GM23338 (cell line): Measurements from ENCODE around the gene INO80B. TPM values are rescaled to one million over a fixed set of nuclear protein-coding genes. Genes with fewer than 3 reads are reported as not detected.

ENCODE experiments used
- ATAC-seq: fragments of 200-7000 bp; cut with Tn5 transposase; 3 replicates; pipeline ENCODE4 v1.9.1; 2020
- DNase-seq: peaks from one replicate; pipeline ENCODE4 v3.0.0-alpha.2; 2015; ENCODE audit warnings: low spot score
- H2AFZ ChIP-seq: fragments of 200-600 bp; sonication (generic); 2 replicates; pipeline ENCODE4 v1.8.0; 2016; ENCODE audit warnings: antibody characterized with exemption, mild to moderate bottlenecking, moderate library complexity
- H3F3A ChIP-seq: fragments of 200-600 bp; sonication (generic); replicated peaks from 2 replicates; pipeline ENCODE4 v1.8.0; 2017; ENCODE audit warnings: antibody characterized with exemption, mixed run types, low read depth
- H3K27ac ChIP-seq: fragments of 200-600 bp; sonication (generic); 2 replicates; pipeline ENCODE4 v1.6.1; 2016; ENCODE audit warnings: low read depth
- H3K27me3 ChIP-seq: fragments of 200-600 bp; sonication (generic); 2 replicates; pipeline ENCODE4 v1.8.0; 2016; ENCODE audit warnings: mild to moderate bottlenecking, mixed run types, moderate library complexity; ENCODE audit not compliant: insufficient read depth
- H3K36me3 ChIP-seq: fragments of 200-600 bp; sonication (generic); 2 replicates; pipeline ENCODE4 v1.8.0; 2016; ENCODE audit warnings: mild to moderate bottlenecking; ENCODE audit not compliant: insufficient read depth
- H3K4me1 ChIP-seq: fragments of 200-600 bp; sonication (generic); 2 replicates; pipeline ENCODE4 v1.8.0; 2016; ENCODE audit warnings: mild to moderate bottlenecking, moderate library complexity; ENCODE audit not compliant: insufficient read depth
- H3K4me2 ChIP-seq: fragments of 200-600 bp; sonication (generic); 2 replicates; pipeline ENCODE4 v1.7.1; 2017; ENCODE audit warnings: mixed run types
- H3K4me3 ChIP-seq: fragments of 200-600 bp; sonication (generic); 2 replicates; pipeline ENCODE4 v1.6.1; 2016; ENCODE audit warnings: mixed run types
- H3K79me2 ChIP-seq: fragments of 200-600 bp; sonication (generic); replicated peaks from 2 replicates; pipeline ENCODE4 v1.8.0; 2017; ENCODE audit warnings: mild to moderate bottlenecking; ENCODE audit not compliant: insufficient read depth
- H3K9me2 ChIP-seq: fragments of 200-600 bp; sonication (generic); 2 replicates; pipeline ENCODE4 v1.8.0; 2017; ENCODE audit not compliant: insufficient read depth
- H4K20me1 ChIP-seq: fragments of 200-600 bp; sonication (generic); replicated peaks from 2 replicates; pipeline ENCODE4 v1.8.0; 2017; ENCODE audit warnings: mild to moderate bottlenecking; ENCODE audit not compliant: insufficient read depth
- H3K27ac Mint-ChIP-seq: 2 replicates; pipeline ENCODE4 v1.8.0; 2020; ENCODE audit warnings: inconsistent platforms, mild to moderate bottlenecking, moderate library complexity, mixed read lengths
- H3K27me3 Mint-ChIP-seq: 3 replicates; pipeline ENCODE4 v1.8.0; 2022; ENCODE audit warnings: low read depth, mild to moderate bottlenecking, moderate library complexity, mixed read lengths, inconsistent platforms; ENCODE audit not compliant: insufficient read depth, poor library complexity
- H3K36me3 Mint-ChIP-seq: 3 replicates; pipeline ENCODE4 v1.8.0; 2021; ENCODE audit warnings: low read depth, mild to moderate bottlenecking, inconsistent platforms, moderate library complexity, mixed read lengths
- H3K4me1 Mint-ChIP-seq: 3 replicates; pipeline ENCODE4 v1.8.0; 2020; ENCODE audit warnings: mild to moderate bottlenecking, inconsistent platforms, mixed read lengths
- H3K4me3 Mint-ChIP-seq: 3 replicates; pipeline ENCODE4 v1.8.0; 2021; ENCODE audit warnings: moderate library complexity, mild to moderate bottlenecking, inconsistent platforms, mixed read lengths
- H3K9me3 Mint-ChIP-seq: 3 replicates; pipeline ENCODE4 v1.8.0; 2020; ENCODE audit warnings: moderate library complexity, mild to moderate bottlenecking, inconsistent platforms, mixed read lengths
- CREB1 ChIP-seq: fragments of 250-450 bp; sonication (Bioruptor Pico); IDR thresholded peaks from 2 replicates; pipeline ENCODE4 v1.5.0; 2020; ENCODE audit warnings: low read depth, mild to moderate bottlenecking, moderate library complexity
- CTCF ChIP-seq, 2 experiments: fragments of 200-600 bp in 1 of 2; sonication (generic) in 1 of 2; conservative IDR thresholded peaks; 2 replicates each; pipeline versions ENCODE4 v1.5.1 to v1.6.1; 2016 to 2017; ENCODE audit warnings: antibody characterized with exemption in 2 of 2, low read depth in 2 of 2, mild to moderate bottlenecking in 2 of 2, moderate library complexity in 1 of 2
- ETS1 ChIP-seq: IDR thresholded peaks from 2 replicates; pipeline ENCODE4 v1.6.1; 2016; ENCODE audit warnings: antibody characterized with exemption
- EZH2 ChIP-seq: fragments of 200-600 bp; sonication (generic); IDR thresholded peaks from one replicate; pipeline ENCODE4 v1.8.0; 2017; ENCODE audit warnings: antibody characterized with exemption, mild to moderate bottlenecking, low read depth; ENCODE audit not compliant: unreplicated experiment
- EZH2phosphoT487 ChIP-seq: fragments of 200-600 bp; sonication (generic); IDR thresholded peaks from one replicate; pipeline ENCODE4 v1.8.1; 2018; ENCODE audit warnings: antibody characterized with exemption; ENCODE audit not compliant: unreplicated experiment
- JUNB ChIP-seq: IDR thresholded peaks from one replicate; pipeline ENCODE4 v1.6.1; 2016; ENCODE audit warnings: antibody characterized with exemption; ENCODE audit not compliant: unreplicated experiment
- NANOG ChIP-seq: IDR thresholded peaks from 2 replicates; pipeline ENCODE4 v1.6.1; 2016; ENCODE audit warnings: antibody characterized with exemption, borderline replicate concordance
- POLR2AphosphoS5 ChIP-seq: IDR thresholded peaks from 2 replicates; pipeline ENCODE4 v1.6.1; 2016; ENCODE audit warnings: antibody characterized with exemption, low read depth
- REST ChIP-seq: IDR thresholded peaks from one replicate; pipeline ENCODE4 v1.6.1; 2018; ENCODE audit warnings: antibody characterized with exemption; ENCODE audit not compliant: unreplicated experiment
- STAT1 ChIP-seq: IDR thresholded peaks from one replicate; pipeline ENCODE4 v1.6.1; 2016; ENCODE audit warnings: antibody characterized with exemption; ENCODE audit not compliant: unreplicated experiment
- ZNF114 ChIP-seq: fragments of 250-450 bp; sonication (Bioruptor Pico); IDR thresholded peaks from 2 replicates; pipeline ENCODE4 v1.5.0; 2020; ENCODE audit warnings: mild to moderate bottlenecking, moderate library complexity
- ZNF331 ChIP-seq: fragments of 250-450 bp; sonication (Bioruptor Pico); IDR thresholded peaks from 2 replicates; pipeline ENCODE4 v1.5.0; 2020; ENCODE audit warnings: low read depth, mild to moderate bottlenecking, moderate library complexity
- ZNF462 ChIP-seq: fragments of 250-450 bp; sonication (Bioruptor Pico); IDR thresholded peaks from 2 replicates; pipeline ENCODE4 v1.5.0; 2020; ENCODE audit warnings: mild to moderate bottlenecking, moderate library complexity
- polyA plus RNA-seq: library from polyadenylated mRNA; unstranded; fragments of >200 nt; fragmentation: Nextera tagmentation; extraction: Ambion mirVana; gene quantifications from 2 replicates; pipeline ENCODE4 v1.2.1, GENCODE V29; 2016
- total RNA-seq: library from RNA; depleted of rRNA; stranded (reverse); fragments of >200 nt; shearing (Covaris generic); gene quantifications from 2 replicates; pipeline ENCODE4 v1.2.3, GENCODE V29; 2014

The INO80B gene
- total and polyA plus RNA-seq, 2 experiments from 2014 or later, result 5.1 to 21.8 TPM

GRCh38 chr2:74464406-74464805 is 9.5 kb downstream of the INO80B start:
- peaks cover 10% of the 10 kb centered on the region for H3K79me2 ChIP-seq
- peak overlapping the region; percentile 90 for H3K4me3 ChIP-seq
- TF ChIP-seq STAT1 (no peak), POLR2AphosphoS5 (no peak), ZNF462 (CRISPR knock-in tag) (no peak), ZNF114 (CRISPR knock-in tag) (no peak), NANOG (no peak), CTCF (conservative IDR thresholded peaks at IDR 0.05; ENCODE audit: low read depth in 2 of 2) (no peak), REST (no peak), EZH2phosphoT487 (no peak), CREB1 (CRISPR knock-in tag) (no peak), ETS1 (no peak), EZH2 (no peak), ZNF331 (CRISPR knock-in tag) (no peak), JUNB (no peak)
- peak overlapping the region; percentile 47 for H2AFZ ChIP-seq
- Mint-ChIP-seq H3K4me3 (peak overlapping the region; percentile 99), H3K27ac (peak overlapping the region; percentile 80; the same call in 1 of the 2 replicates), H3K4me1 (peaks cover 14% of the 10 kb centered on the region), H3K27me3 (peaks cover 11% of the 10 kb centered on the region), H3K9me3 (peaks cover 2% of the 10 kb centered on the region; the same call in 1 of the 3 replicates), H3K36me3 (peaks cover 17% of the 10 kb centered on the region)
- DNase-seq (no peak), ATAC-seq (peak; percentile 3; the same call in 2 of the 3 replicates)
- no peaks in the 10 kb centered on the region for H3K9me2 ChIP-seq
- peaks cover 12% of the 10 kb centered on the region; the same call in 1 of the 2 replicates for H3F3A ChIP-seq
- peak overlapping the region; percentile 93 for H3K4me2 ChIP-seq
- H3K4me1 ChIP-seq, result no peaks in the 10 kb centered on the region; the same call in 1 of the 2 replicates
- H3K27ac ChIP-seq, result no peak overlapping the region
- peaks cover 4% of the 10 kb centered on the region; the same call in 1 of the 2 replicates for H4K20me1 ChIP-seq
- H3K36me3 ChIP-seq, result no peaks in the 10 kb centered on the region; the same call in 1 of the 2 replicates
- H3K27me3 ChIP-seq, result no peaks in the 10 kb centered on the region
